Stimulated activated CD8-positive, alpha-beta memory T cell treated with anti-CD3 and anti-CD28 coated beads, Interleukin-2, amount 100 ng/mL, for 1 hour (primary cell): ENCODE data around the gene DNAH10.
"Not testable (repeated sequence)": the region's sequence is repeated elsewhere in the genome, so short reads cannot be mapped to it uniquely, and the experiment has no call there.

Experiments used
- DNase-seq, 2 donors: peaks; one replicate each; pipeline ENCODE4 v3.0.0-alpha.2; 2020; ENCODE audit warnings: low read depth in 2 of 2

Gene DNAH10

DNA sequence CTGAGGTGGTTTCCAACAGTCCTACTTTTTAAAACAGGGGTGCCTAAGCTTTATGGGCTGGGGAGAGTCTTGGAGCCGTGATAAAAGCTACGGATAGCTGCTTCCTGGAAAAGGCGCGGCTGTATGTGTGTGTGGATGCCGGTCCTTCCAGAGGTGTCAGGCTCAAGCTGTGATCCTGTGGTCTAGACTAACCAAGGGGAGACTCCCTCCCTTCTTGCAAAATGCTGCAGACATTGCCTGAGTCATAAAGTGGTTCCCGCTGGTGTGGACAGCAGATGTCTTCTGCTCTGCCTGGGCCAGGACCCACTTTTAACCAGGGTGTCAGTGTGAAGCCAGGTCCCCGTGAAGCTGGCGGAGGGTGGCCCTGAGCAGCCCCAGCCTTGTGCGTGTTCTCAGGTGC is 172.7 kb downstream of the DNAH10 start:
- DNase-seq, result no peak

DNA sequence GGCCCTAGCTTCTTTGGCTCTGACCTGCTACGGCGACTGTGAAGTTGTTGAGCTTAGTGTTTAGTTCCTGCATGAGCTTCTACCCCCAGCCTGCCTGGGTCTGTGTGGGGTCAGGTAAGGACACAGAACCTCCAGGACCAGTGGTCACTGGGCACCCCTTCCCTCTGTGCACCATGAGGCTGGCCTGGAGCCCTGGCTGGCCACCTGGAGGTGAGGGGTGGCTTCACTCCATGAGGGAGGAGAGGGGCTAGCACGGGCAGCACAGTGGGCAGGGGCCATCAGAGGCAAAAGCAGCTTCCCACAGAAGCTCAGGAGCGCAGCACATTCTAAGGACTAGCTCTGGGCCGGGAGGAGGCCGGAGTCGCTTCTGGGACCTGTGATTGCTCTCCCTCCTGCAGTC is 173.9 kb downstream of the DNAH10 start:
- no peak for DNase-seq

GRCh38 chr12:123936471-123936870 is 174.4 kb downstream of the DNAH10 start:
- no peak for DNase-seq

DNA sequence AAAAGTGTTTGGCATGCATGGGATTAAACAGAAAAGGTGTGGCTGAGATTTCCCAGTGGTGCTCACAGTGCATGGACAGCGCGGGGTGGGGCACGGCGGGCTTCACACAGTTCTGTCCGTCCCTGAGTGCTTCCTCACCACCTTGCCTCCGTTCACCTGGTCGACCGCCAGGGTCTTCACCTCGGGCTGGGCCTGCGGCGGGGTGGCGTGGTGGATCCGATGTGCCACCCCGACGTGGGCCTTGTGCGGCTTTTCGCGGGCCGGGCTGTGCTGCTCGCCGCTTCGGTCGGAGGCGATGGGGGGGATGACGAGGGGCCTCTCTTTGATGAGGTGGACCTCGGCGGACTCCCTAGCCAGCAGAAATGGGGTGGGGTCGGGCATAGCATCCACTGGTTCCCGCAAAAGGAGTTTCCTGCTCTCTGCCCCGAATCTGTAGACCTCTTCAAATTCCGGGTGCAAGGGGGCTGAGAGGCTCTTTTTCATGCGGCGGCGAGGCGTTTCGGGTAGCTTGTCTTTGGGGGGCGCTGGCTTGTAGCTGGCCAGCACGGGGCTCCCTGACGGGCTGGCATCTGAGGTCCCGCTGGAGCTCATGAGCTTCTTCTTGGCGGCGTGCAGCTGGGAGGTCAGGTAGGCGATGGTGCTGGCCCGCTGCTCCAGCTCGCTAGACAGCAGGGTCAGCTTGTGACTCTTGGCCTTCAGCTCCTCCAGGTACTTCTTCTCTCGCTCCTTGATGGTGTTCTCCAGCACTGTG is 175.0 kb downstream of the DNAH10 start:
- DNase-seq, result no peak

DNA sequence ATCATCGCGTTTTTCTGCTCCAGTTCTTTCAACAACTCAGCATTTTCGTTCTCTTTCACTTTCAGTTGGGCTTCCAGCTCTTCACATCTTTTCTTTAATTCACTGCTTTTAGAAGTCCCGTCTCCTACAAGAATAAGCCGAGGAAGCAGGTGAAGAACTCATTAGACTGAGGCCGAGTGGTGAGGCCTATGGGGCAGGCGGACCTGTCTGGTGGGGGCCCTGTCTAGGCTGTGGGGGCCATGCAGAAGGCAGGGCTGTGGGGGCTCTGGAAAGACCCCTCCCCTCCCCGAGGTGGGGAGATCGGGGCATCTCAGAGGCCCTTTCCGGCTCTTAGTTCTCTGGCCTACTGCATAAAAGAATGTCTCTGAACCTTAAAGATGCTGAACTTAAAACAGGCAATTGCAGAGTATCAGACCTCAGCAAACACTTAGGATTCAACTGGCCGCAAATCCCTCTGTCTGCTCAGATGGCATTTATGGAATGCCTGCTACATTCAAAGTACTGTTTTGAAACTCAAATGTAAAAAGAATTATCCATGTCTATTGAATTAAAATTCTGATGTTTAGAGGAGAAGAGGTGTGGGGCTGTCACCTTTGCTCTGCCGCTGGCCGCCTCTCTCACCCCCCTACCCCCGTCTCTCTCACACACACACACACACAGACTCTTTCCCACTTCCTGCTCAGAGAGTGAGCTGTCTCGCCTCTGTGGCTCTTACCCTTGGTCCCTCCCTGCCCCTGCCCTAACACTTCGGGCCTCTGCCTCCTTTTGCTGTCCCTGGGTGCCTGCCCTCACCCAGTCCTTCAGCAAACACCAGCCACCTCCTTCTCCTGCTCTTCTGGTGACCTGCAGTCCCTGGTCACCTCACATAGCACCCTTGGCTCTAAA is 175.8 kb downstream of the DNAH10 start:
- peak in 1 of 2 donors; percentile 15 for DNase-seq

DNA sequence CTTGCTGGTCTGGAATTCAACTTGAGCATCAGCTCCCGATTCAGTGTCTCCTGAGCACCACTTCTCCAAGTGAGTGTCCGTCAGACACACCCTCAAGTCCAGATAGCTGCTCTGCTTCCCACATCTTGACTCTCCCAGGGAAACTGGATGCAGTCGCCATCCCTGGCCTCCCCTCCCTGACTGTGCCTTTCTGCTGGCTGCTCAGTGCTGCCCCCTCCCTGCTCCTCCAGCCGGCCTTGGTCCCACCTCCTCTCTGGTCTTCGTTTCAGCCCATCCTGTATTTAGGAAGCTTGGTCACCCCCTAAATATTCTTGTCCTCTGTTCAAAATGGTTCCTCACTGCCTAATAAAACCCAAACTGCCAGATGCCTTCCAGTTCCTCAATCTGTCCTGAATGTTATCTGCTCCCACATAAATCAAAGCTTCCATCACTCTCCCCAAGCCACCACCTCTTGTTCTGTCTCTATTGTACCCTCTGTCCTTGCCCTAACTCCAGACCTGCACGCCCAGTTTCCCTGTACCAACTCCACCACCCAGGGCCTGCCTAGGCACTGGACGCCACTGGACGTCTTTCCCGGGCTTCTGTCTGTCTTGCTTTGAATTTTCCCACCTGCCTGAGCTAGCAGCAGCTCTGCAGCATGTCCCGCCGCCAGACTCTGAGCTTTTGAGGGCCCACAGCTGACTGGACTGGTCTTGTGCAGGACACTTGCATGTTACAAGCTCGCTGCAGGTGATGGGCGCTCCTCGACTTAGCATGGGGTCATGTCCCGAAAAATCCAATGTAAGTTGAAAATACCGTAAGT is 176.8 kb downstream of the DNAH10 start:
- no peak for DNase-seq

GRCh38 chr12:123939716-123940626 is 177.9 kb downstream of the DNAH10 start:
- no peak for DNase-seq

DNA sequence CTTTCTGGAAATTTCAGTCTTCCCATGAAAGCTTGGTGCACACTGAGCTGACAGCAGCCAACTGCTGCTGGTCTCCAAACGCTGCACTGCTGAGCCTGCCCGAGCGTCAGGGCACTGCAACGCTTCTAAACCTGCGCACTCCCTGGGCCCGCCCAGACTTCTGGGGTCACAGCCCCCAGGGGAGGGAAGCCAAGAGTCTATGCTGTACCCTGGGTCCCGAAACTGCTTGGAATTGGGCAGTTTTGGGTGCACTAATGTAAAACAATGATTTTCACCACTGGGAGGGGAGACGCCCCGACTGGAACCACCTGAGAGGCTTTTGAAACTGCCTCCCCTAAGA is 178.5 kb downstream of the DNAH10 start:
- no peak for DNase-seq

GRCh38 chr12:123941000-123941399 is 178.9 kb downstream of the DNAH10 start:
- no peak for DNase-seq

DNA sequence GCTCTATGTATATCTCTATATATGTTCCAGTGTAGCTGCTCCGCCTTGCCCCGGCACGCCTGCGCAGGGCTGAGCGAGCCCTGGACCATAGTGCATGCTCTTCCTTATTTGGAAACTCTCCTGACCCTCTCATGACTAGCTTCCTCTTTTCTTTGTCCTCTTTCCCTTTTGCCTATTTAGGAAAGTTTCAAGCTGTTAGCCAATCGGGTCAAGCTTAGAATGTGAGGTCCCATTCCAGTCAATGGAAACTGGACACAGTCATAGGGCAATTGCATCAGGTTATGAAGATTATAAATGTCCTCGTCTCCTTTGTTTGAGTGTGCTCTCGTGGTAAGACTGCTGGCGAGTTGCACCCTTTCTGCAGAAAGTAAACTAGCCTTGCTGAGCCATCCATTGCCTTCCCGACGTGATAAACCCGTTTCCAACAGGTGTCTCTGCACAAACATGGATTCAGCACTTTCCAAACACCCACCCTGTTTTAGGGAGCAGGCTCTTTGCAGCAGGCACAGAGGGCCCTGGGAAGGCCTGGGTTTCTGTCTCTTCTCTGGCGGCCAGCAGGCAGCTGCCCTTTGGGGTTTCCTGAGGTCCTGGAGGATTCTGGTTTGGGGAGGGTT is 179.6 kb downstream of the DNAH10 start:
- no peak for DNase-seq

GRCh38 chr12:123942238-123942653 is 180.1 kb downstream of the DNAH10 start:
- no peak for DNase-seq

DNA sequence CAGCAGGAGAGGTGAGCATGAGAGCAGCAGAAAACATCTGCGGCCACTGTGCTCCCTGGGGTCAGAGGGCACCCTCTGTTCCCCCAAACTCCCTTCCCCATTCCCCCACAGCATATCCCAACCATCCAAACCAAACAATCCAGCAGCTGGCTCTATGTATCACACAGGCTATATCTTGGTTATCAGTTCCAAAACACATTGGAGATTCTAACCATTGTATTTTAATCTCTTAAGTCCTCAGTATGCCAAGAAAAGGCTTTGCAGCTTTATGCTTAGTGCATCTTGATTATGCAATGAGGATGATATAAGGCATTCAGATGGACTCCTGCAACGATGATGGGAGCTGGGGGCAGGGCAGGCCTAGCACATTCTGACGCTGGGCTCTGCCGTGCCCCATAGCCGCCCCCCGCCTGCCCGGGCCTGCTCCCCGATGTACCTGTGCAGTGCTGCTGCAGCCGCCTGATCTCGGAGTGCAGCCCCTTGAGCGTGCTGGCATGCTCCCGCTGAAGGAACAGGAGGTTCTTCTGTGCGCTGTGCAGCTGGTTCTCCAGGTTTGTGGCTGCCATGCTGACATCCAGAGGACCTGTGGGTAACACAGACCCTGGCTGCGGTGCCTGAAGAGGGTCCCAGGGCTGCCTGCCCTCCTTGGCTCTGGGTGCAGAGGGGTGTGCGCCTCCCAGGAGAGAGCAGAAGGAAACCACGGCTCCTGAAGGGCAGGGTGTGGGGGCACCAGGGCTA is 181.0 kb downstream of the DNAH10 start:
- no peak for DNase-seq

DNA sequence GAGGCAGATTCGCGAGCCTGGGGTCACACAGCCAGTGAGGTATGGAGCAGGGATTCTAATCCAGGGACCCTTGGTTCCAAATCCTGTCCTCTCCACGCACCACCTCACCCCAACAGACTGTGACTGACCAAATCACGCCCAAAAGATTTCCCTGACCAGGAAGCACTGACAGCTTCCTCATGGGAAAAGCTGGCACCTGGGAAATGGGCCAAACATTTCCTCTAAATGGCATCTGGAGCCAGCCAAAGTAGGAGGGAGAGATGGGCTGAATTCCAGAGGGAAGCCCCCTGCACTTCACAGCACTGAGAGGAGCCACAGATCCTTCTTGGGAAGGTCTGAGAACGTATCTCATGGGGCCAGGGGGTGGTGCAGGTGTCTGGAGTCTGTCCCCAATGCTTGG is 181.7 kb downstream of the DNAH10 start:
- DNase-seq, result no peak

DNA sequence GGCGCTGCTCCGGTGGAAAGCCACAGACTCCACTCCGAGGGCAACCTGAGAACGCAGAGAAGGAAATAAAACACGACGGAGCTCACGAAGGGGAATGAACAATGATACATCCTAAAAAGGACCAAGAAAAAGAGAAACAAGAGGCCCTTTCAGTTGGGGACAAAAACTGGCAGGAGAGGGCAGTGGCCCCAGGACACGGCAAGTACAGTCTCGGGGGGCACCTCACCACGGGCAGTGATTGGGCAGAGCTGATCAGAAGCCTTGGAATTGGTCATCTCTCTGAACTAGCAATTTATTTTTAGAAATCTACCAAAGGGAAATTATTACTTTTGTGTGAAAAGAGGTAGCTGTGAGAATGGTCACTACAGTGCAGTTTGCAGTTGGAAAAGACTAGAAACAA is 182.6 kb downstream of the DNAH10 start:
- DNase-seq, result no peak

- DNase-seq, result no peak
These were observed 183.4 kb downstream of the DNAH10 start for GRCh38 chr12:123945287-123946151.

GRCh38 chr12:123946152-123946515 is 184.0 kb downstream of the DNAH10 start:
- no peak for DNase-seq

DNA sequence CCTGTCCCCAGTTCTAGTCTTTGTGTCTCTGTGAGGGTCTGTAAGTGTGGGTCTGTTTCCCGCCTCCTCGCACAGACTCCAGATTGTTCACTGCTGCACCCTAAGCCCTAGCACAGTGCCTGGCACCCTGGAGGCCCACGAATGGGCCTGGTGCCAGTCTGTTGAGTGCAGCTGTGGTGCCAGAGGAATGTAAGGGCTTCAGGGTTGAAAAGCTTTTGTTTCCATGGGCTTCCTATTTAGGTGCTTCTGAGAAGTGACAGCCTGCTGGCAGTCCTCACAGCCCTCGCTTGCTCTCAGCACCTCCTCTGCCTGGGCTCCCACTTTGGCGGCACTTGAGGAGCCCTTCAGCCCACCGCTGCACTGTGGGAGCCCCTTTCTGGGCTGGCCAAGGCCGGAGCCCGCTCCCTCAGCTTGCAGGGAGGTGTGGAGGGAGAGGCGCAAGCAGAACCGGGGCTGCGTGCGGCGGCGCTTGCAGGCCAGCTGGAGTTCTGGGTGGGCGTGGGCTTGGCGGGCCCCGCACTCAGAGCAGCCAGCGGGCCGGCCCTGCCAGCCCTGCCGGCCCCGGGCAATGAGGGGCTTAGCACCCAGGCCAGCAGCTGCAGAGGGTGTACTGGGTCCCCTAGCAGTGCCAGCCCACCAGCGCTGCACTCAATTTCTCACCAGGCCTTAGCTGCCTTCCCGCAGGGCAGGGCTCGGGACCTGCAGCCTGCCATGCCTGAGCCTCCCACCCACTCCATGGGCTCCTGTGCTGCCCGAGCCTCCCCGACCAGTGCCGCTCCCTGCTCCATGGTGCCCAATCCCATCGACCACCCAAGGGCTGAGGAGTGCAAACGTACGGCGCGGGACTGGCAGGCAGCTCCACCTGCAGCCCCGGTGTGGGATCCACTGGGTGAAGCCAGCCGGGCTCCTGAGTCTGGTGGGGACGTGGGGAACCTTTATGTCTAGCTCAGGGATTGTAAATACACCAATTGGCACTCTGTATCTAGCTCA is 184.7 kb downstream of the DNAH10 start:
- not testable (repeated sequence) for DNase-seq

GRCh38 chr12:123947531-123947930 is 185.4 kb downstream of the DNAH10 start:
- DNase-seq, result not testable (repeated sequence)
